T-helper 17 cell (primary cell): ENCODE data around the gene RASL11A. TPM values are rescaled to one million over a fixed set of nuclear protein-coding genes. Genes with fewer than 3 reads are reported as not detected.
"Not testable (repeated sequence)": the region's sequence is repeated elsewhere in the genome, so short reads cannot be mapped to it uniquely, and the experiment has no call there.

Source experiments
- ATAC-seq: fragments of 150-1000 bp; cut with Tn5 transposase; 2 replicates; pipeline ENCODE4 v1.10.0; 2021; ENCODE audit warnings: mild to moderate bottlenecking, moderate library complexity
- DNase-seq, 3 donors: peaks; one replicate each; pipeline versions ENCODE4 v3.0.0 to v3.0.0-alpha.2; 2020 to 2021
- H3K9me3 ChIP-seq: one replicate; pipeline ENCODE4 v1.7.0; 2013; ENCODE audit warnings: low read length, mild to moderate bottlenecking; ENCODE audit not compliant: control insufficient read depth, poor library complexity, severe bottlenecking
- H3K27ac Mint-ChIP-seq: one replicate; pipeline ENCODE4 v1.8.0; 2022; ENCODE audit warnings: mild to moderate bottlenecking, moderate library complexity, mixed read lengths
- H3K27me3 Mint-ChIP-seq: one replicate; pipeline ENCODE4 v1.8.0; 2022; ENCODE audit warnings: mixed read lengths
- H3K36me3 Mint-ChIP-seq: one replicate; pipeline ENCODE4 v1.8.0; 2022; ENCODE audit warnings: low read depth, mixed read lengths
- H3K4me1 Mint-ChIP-seq: one replicate; pipeline ENCODE4 v1.8.0; 2022; ENCODE audit warnings: mild to moderate bottlenecking, mixed read lengths
- H3K4me3 Mint-ChIP-seq: one replicate; pipeline ENCODE4 v1.8.0; 2022; ENCODE audit warnings: mild to moderate bottlenecking, moderate library complexity, mixed read lengths
- total RNA-seq, 4 donors: library from RNA in 2 of 4; stranded (reverse) in 2 of 4; gene quantifications; one replicate each; pipeline ENCODE4 v1.2.3 and lab custom pipeline; 2022 to 2026

The RASL11A gene
- total RNA-seq, 2 donors from 2014 or later, result 0.55 to 3.1 TPM

DNA sequence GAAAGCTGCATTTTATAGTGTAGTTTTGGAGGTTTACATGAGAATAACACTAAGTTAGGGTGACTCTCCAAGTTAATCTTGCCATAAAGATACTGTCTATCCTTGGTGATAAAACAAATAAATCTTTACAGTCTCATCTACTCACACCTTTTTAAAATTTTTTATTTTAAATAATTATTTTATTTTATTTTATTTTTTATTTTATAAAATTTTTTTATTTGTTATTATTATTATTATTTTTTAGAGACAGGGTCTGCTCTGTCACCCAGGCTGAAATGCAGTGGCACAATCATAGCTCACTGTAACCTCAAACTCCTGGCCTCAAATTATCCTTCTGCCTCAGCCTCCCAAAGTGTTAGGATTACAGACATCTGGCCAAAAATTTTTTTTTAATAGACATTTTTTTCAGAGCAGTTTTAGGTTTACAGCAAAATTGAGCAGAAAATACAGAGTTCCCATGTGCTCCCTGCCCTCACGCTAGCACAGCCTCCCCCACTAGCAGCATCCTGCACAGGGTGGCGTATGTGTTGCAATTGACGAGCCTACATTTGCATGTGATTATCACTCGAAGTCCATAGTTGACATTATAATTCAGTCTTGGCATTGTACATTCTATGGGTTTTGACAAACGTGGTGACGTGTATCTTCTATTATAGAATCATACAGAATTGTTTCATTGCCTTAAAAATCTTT, 41.0 kb downstream of the RASL11A start:
- no peak for ATAC-seq
- Mint-ChIP-seq H3K27me3 (peaks cover 28% of the 10 kb centered on the region), H3K27ac (no peak overlapping the region), H3K4me3 (no peak overlapping the region), H3K36me3 (no peaks in the 10 kb centered on the region), H3K4me1 (no peaks in the 10 kb centered on the region)
- H3K9me3 ChIP-seq, result no peaks in the 10 kb centered on the region
- DNase-seq, result no peak

DNA sequence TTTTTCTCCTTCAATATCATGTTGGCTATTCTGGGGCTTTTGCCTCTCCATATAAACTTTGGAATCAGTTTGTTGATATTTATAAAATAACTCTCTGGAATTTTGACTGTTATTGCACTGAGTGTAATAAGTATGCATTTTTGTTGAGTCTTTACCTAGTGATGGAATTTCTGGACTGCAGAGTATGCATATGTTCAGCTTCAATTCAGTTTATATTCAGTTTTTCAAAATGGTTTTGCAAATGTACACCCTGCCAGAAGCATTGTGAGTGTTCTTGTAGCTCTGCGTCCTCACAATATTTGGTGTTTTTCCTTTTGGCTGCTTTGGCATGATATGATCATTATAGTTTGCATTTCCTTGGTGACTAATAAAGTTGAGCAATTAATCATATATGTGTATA, 43.1 kb downstream of the RASL11A start:
- Mint-ChIP-seq H3K4me1 (no peaks in the 10 kb centered on the region), H3K4me3 (no peak overlapping the region), H3K27ac (no peak overlapping the region), H3K27me3 (peaks cover 36% of the 10 kb centered on the region), H3K36me3 (no peaks in the 10 kb centered on the region)
- no peaks in the 10 kb centered on the region for H3K9me3 ChIP-seq
- ATAC-seq (no peak), DNase-seq (no peak)

DNA sequence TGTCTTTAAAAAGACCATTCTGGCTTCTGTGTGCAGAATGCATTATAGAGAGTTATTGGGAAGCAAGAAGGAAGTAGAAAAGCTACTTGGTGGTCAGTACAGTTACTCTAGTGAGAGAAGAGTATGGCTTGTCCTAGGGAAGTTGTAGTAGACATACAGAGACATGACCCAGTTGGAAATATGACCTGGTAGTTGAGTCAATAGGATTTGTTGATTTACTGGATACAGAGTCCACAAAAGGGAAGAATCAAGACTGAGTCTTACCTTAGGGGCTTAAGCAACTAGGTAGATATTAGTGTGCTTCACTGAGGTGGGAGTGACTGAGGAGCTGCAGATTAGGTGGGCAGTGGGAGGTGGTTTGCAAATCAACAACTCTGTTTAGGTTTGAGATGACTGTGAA, 48.8 kb downstream of the RASL11A start:
- H3K27ac Mint-ChIP-seq, result no peak overlapping the region
- DNase-seq (no peak), ATAC-seq (no peak)
- peaks cover 48% of the 10 kb centered on the region for H3K27me3 Mint-ChIP-seq
- H3K4me1 Mint-ChIP-seq, result no peaks in the 10 kb centered on the region
- no peak overlapping the region for H3K4me3 Mint-ChIP-seq
- peaks cover 4% of the 10 kb centered on the region for H3K36me3 Mint-ChIP-seq
- H3K9me3 ChIP-seq, result no peaks in the 10 kb centered on the region

DNA sequence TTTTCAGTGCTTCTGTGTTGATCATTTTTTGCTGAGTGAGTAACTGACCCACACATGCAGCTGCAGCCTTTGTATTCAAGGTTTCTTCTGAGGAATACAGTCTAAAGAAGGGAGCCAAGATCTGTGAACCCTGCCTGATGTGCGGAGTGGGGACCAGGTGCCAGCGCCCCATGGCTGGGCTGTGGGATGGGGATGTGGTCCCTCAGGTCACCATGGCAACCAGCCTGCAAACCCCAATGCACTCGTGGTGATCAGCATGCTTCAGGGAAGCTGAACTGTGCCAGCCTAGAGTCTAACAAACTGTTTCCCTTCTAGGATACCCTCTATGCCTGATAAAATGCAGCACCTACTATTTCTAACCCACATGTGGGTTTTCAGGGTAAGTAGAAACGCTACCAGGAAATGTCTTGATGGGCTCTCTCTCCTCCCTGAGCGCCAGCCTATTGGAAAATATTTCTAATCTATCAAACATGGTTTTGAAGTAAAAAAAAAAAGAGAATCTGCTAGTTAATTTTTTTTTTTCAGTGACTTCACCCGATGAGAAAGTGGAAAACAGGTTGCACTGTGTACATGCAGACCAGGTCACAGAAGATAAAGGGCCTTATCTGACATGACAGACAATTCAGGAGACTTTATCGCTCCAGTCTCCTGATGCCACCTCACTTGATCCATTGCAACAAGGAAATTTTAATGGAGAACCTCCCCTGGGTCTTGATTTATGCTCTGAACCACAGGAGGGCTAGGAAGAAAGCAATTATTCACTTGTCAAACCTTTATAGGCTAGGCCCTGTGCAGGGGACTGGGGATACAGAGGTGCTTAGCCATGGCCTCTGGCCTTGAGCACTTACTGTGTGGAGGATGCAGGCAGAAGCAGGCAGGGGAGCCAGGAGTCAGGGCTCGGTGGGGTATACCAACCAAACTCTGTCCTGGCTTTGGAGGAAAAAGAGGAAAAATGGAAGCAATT, 51.1 kb downstream of the RASL11A start:
- Mint-ChIP-seq H3K4me3 (no peak overlapping the region), H3K36me3 (peaks cover 4% of the 10 kb centered on the region), H3K27me3 (peaks cover 36% of the 10 kb centered on the region), H3K4me1 (no peaks in the 10 kb centered on the region), H3K27ac (no peak overlapping the region)
- ATAC-seq, result no peak
- DNase-seq, result no peak
- H3K9me3 ChIP-seq, result no peaks in the 10 kb centered on the region

DNA sequence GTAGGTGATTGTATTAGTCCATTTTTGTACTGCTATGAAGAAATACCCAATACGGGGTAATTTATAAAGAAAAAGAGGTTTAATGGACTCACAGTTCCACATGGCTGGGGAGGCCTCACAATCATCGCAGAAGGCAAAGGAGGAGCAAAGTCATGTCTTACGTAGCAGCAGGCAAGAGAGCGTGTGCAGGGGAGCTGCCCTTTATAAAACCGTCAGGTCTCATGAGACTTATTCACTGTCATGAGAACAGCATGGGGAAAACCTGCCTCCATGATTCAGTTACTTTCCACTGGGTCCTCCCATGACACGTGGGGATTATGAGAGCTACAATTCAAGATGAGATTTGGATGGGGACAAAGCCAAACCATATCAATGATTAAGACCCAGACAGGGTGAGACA, 51.8 kb downstream of the RASL11A start:
- not testable (repeated sequence) for H3K36me3 Mint-ChIP-seq, ATAC-seq, H3K9me3 ChIP-seq, H3K4me3 Mint-ChIP-seq, H3K4me1 Mint-ChIP-seq, DNase-seq, H3K27ac Mint-ChIP-seq
- peaks cover 32% of the 10 kb centered on the region for H3K27me3 Mint-ChIP-seq

Other genes with a start within 250 kb of the RASL11A start
- 10 to 100 TPM; 36.6 to 44.5 TPM for gene USP12, start 99.0 kb upstream of the RASL11A start, total RNA-seq
- 1,000 to 10,000 TPM; 1,938 to 2,027 TPM for gene RPL21, start 19.3 kb upstream of the RASL11A start, total RNA-seq
- 100 to 1,000 TPM; 164 to 171 TPM for gene GTF3A, start 153.8 kb downstream of the RASL11A start, total RNA-seq
- 10 to 100 TPM; 33.2 to 38.3 TPM for gene MTIF3, start 179.7 kb downstream of the RASL11A start, total RNA-seq